ENCODE measurements around the gene STIL. TPM values are rescaled to one million over a fixed set of nuclear protein-coding genes. Genes with fewer than 3 reads are reported as not detected.
A peak's percentile ranks its signal among the peaks of the same experiment; 100 is the strongest.

Gene STIL
- total RNA-seq, 1 experiment from 2014 or later = 29.7 TPM

DNA sequence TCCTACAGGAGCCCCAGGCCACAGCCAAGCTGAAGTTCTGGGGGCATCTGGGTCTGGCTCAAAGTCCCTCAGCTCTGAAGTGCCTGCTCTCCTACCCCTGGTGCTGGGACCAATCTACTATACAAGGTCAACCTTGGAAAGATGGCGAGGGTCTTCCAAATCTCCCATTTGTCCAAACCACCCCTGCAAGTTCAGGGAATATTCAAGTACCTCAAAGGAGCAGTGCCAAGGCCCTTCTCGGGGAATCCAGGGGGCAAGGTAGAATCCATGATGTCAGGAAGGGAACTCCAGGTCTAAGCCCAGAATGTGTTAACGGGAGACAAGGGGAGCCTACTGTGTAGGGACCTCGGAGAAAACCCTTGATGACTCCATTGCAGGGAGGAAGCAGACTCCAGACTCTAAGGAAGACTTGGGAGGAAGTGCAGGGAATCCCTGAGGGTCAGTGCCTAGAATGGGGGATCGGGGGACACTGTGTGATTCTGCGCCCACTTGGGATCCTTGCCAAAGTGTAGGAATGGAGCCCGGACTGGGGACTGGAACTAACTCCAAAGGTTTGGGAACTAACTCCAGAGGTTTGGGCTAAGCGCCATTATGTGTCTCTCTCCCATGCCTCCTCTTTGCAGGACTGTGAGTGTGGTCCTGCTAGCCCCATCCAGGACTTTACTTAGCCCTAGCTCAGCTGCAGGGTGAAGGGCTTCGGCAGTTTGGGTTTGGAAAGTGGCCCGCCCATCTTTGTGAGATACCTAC, 90.6 kb downstream of the STIL start:
- ATAC-seq = no peak
- H3K27me3 Mint-ChIP-seq (ENCODE audit: low read depth) = peaks cover 42% of the 10 kb centered on the region
- no peak overlapping the region for H3K27ac Mint-ChIP-seq
- peaks cover 25% of the 10 kb centered on the region for H3K4me1 Mint-ChIP-seq
- POLR2A ChIA-PET = no interaction called here
- DNase-seq (ENCODE audit: low spot score) = no peak
- no peaks in the 10 kb centered on the region for H3K9me3 Mint-ChIP-seq
- CTCF ChIA-PET = interaction anchor here (2.4 kb wide), 1 partner anchor 45 kb away, joined by 13 read pairs; no protein-coding TSS in a partner anchor
- no peak overlapping the region for H3K4me3 Mint-ChIP-seq
- H3K36me3 Mint-ChIP-seq = no peaks in the 10 kb centered on the region
- TF ChIP-seq, protein P1, sequence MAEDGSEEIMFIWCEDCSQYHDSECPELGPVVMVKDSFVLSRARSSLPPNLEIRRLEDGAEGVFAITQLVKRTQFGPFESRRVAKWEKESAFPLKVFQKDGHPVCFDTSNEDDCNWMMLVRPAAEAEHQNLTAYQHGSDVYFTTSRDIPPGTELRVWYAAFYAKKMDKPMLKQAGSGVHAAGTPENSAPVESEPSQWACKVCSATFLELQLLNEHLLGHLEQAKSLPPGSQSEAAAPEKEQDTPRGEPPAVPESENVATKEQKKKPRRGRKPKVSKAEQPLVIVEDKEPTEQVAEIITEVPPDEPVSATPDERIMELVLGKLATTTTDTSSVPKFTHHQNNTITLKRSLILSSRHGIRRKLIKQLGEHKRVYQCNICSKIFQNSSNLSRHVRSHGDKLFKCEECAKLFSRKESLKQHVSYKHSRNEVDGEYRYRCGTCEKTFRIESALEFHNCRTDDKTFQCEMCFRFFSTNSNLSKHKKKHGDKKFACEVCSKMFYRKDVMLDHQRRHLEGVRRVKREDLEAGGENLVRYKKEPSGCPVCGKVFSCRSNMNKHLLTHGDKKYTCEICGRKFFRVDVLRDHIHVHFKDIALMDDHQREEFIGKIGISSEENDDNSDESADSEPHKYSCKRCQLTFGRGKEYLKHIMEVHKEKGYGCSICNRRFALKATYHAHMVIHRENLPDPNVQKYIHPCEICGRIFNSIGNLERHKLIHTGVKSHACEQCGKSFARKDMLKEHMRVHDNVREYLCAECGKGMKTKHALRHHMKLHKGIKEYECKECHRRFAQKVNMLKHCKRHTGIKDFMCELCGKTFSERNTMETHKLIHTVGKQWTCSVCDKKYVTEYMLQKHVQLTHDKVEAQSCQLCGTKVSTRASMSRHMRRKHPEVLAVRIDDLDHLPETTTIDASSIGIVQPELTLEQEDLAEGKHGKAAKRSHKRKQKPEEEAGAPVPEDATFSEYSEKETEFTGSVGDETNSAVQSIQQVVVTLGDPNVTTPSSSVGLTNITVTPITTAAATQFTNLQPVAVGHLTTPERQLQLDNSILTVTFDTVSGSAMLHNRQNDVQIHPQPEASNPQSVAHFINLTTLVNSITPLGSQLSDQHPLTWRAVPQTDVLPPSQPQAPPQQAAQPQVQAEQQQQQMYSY (CRISPR knock-in tag; IDR thresholded peaks at IDR 0.05) = peak; percentile 59; the same call in 1 of the 2 replicates
- TF ChIP-seq, protein P2, sequence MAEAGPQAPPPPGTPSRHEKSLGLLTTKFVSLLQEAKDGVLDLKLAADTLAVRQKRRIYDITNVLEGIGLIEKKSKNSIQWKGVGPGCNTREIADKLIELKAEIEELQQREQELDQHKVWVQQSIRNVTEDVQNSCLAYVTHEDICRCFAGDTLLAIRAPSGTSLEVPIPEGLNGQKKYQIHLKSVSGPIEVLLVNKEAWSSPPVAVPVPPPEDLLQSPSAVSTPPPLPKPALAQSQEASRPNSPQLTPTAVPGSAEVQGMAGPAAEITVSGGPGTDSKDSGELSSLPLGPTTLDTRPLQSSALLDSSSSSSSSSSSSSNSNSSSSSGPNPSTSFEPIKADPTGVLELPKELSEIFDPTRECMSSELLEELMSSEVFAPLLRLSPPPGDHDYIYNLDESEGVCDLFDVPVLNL (CRISPR knock-in tag; IDR thresholded peaks at IDR 0.05; ENCODE audit: borderline replicate concordance, low read depth) = no peak

- ChIA-PET POLR2A (no interaction called here), CTCF (no interaction called here)
- H3K4me1 Mint-ChIP-seq = peaks cover 16% of the 10 kb centered on the region
- no peak overlapping the region for H3K4me3 Mint-ChIP-seq
- no peak for TF ChIP-seq ARID4B (CRISPR knock-in tag; IDR thresholded peaks at IDR 0.05; ENCODE audit: borderline replicate concordance)
- TF ChIP-seq MYBL2 (CRISPR knock-in tag; IDR thresholded peaks at IDR 0.05) = no peak
- no peak for TF ChIP-seq RELA (CRISPR knock-in tag; IDR thresholded peaks at IDR 0.05; ENCODE audit: borderline replicate concordance)
- TF ChIP-seq IRF2 (CRISPR knock-in tag; IDR thresholded peaks at IDR 0.05; ENCODE audit: borderline replicate concordance, low read depth) = no peak
- no peak for ATAC-seq
- no peaks in the 10 kb centered on the region for H3K36me3 Mint-ChIP-seq
- no peak overlapping the region for H3K27ac Mint-ChIP-seq
- no peaks in the 10 kb centered on the region for H3K9me3 Mint-ChIP-seq
- DNase-seq (ENCODE audit: low spot score) = no peak
- H3K27me3 Mint-ChIP-seq (ENCODE audit: low read depth) = peaks cover 42% of the 10 kb centered on the region
Measured at GRCh38 chr1:47222476-47222875, 91.5 kb downstream of the STIL start.

GRCh38 chr1:47219590-47220220, 94.2 kb downstream of the STIL start:
- ChIA-PET CTCF (interaction anchor here (0.6 to 1.5 kb wide), 2 partner anchors 22 to 43 kb away, joined by 3 to 4 read pairs; no protein-coding TSS in a partner anchor), POLR2A (no interaction called here)
- H3K9me3 Mint-ChIP-seq = no peaks in the 10 kb centered on the region
- H3K27ac Mint-ChIP-seq = no peak overlapping the region
- no peaks in the 10 kb centered on the region for H3K4me1 Mint-ChIP-seq
- peaks cover 27% of the 10 kb centered on the region for H3K27me3 Mint-ChIP-seq (ENCODE audit: low read depth)
- H3K36me3 Mint-ChIP-seq = no peaks in the 10 kb centered on the region
- DNase-seq (ENCODE audit: low spot score) (no peak), ATAC-seq (no peak)
- H3K4me3 Mint-ChIP-seq = no peak overlapping the region
- TF ChIP-seq ETV6 (CRISPR knock-in tag; IDR thresholded peaks at IDR 0.05) (no peak), ZNF219 (CRISPR knock-in tag; IDR thresholded peaks at IDR 0.05; ENCODE audit: borderline replicate concordance) (no peak), KAT7 (CRISPR knock-in tag; IDR thresholded peaks at IDR 0.05; ENCODE audit: borderline replicate concordance) (no peak), MLX (CRISPR knock-in tag; IDR thresholded peaks at IDR 0.05) (no peak), MYBL2 (CRISPR knock-in tag; IDR thresholded peaks at IDR 0.05) (no peak), RORB (CRISPR knock-in tag; IDR thresholded peaks at IDR 0.05) (no peak)
- TF ChIP-seq, protein P3, sequence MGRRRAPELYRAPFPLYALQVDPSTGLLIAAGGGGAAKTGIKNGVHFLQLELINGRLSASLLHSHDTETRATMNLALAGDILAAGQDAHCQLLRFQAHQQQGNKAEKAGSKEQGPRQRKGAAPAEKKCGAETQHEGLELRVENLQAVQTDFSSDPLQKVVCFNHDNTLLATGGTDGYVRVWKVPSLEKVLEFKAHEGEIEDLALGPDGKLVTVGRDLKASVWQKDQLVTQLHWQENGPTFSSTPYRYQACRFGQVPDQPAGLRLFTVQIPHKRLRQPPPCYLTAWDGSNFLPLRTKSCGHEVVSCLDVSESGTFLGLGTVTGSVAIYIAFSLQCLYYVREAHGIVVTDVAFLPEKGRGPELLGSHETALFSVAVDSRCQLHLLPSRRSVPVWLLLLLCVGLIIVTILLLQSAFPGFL (CRISPR knock-in tag; IDR thresholded peaks at IDR 0.05; ENCODE audit: borderline replicate concordance) = no peak
- TF ChIP-seq, protein P4, sequence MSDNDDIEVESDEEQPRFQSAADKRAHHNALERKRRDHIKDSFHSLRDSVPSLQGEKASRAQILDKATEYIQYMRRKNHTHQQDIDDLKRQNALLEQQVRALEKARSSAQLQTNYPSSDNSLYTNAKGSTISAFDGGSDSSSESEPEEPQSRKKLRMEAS (CRISPR knock-in tag; IDR thresholded peaks at IDR 0.05) = no peak
